GM12891 (cell line): ENCODE measurements around the gene KCNC4.

Source experiments
- DNase-seq: peaks from one replicate; pipeline ENCODE4 v3.0.0; 2011; ENCODE audit warnings: low spot score; ENCODE audit not compliant: insufficient read length
- FAIRE-seq: peaks from 2 replicates; lab custom pipeline; 2011; peaks lifted over from hg19 to GRCh38; lab: Jason Lieb, UNC
- PAX5 ChIP-seq: IDR thresholded peaks from 2 replicates; pipeline ENCODE4 v1.6.1; 2011; ENCODE audit warnings: low read length, moderate library complexity, mild to moderate bottlenecking; ENCODE audit not compliant: insufficient read depth, severe bottlenecking
- POLR2A ChIP-seq: IDR thresholded peaks from 2 replicates; pipeline ENCODE4 v1.6.1; 2011; ENCODE audit warnings: low read depth, low read length, control low read depth
- POLR2AphosphoS5 ChIP-seq: IDR thresholded peaks from 2 replicates; pipeline ENCODE4 v1.6.1; 2011; ENCODE audit warnings: low read depth, low read length, control low read depth
- POU2F2 ChIP-seq: IDR thresholded peaks from 2 replicates; pipeline ENCODE4 v1.6.1; 2011; ENCODE audit warnings: low read depth, mild to moderate bottlenecking, control low read depth, low read length, moderate library complexity
- SPI1 ChIP-seq: IDR thresholded peaks from 2 replicates; pipeline ENCODE4 v1.6.1; 2011; ENCODE audit warnings: low read depth, low read length, control low read depth
- TAF1 ChIP-seq: IDR thresholded peaks from 2 replicates; pipeline ENCODE4 v1.6.1; 2011; ENCODE audit warnings: low read depth, low read length, control low read depth

KCNC4 gene

DNA sequence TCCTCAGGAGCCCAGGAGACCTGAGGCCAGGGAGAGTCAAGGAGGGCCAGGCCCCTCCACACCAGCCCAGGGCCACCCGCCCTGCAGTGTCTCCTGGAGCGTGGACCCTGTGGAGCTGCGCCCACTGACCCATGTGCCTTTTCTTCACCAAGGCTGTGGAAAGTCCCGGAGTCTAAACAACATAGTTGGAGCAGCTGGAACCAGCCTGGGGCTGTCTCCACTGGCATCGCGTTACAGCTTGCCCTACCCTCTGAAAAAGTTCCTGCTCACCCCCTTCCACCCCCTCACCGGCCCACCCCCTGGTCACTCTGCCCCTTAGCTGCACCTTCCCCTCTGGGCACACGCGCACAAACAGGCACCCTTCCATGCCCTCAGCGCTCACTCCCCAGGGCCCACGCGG, 18.3 kb downstream of the KCNC4 start:
- TF ChIP-seq POLR2AphosphoS5 (no peak), PAX5 (no peak), SPI1 (no peak), POU2F2 (no peak), TAF1 (no peak)

DNA sequence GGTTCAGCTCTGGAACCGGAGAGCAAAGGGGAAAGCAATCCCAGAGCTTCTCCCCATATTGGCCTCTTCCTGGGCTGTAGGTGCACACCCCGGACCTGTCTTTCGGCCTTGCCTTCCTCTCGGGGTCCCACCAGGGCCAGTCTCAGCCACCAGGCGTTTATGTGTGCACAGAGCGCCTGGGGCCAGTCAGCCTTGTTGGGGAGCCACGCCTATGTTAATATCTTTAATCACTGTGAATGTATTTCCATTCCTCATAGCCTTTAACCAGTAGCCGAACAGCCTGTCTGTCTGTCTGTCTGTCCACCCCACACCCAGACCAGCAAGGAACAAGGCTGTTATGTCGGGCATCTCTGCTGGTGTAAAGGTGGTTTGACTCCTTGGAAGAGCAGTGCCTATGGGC, 18.8 kb downstream of the KCNC4 start:
- DNase-seq = no peak
- FAIRE-seq = no peak
- no peak for TF ChIP-seq SPI1
- TF ChIP-seq POU2F2 = no peak
- TF ChIP-seq PAX5 = no peak
- no peak for TF ChIP-seq POLR2A
- no peak for TF ChIP-seq TAF1
- TF ChIP-seq POLR2AphosphoS5 = no peak

More for the DNA sequence above, 18.3 kb downstream of the KCNC4 start:
- FAIRE-seq = no peak
- DNase-seq = no peak

DNA sequence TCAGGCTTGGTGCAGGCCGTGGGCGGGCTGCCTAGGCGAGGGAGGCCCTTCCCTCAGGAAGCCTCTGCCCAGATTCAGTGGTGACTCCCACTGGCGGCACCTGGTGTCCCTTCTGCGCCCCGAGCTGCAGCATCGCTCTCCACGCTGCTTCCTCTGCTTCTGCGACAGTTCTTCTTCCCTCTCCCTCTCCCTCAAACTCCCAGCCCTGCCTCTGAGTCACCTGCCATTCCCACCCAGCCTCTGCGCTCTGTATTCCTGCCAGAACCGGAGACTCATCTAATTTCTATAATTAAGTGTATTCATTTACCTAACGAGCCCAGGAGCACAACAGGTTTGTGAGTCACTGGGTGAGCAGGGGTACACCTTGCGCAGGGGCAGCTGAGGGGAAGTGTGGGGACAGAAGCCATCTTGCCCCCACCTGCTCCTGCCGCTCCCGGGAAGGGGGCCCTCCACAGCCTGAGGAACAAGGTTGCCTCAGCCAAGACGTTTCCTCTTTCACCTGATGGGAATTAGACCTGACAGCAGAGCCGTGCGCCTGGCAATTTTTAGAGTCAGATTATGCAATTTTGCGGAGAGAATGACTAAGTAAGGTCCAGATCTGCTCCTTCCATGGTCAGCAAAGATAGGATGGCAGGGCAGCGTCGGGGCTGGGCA, 19.4 kb downstream of the KCNC4 start:
- TF ChIP-seq SPI1 = no peak
- TF ChIP-seq POLR2AphosphoS5 = no peak
- TF ChIP-seq POU2F2 = no peak
- no peak for TF ChIP-seq TAF1
- TF ChIP-seq PAX5 = no peak
- TF ChIP-seq POLR2A = no peak
- FAIRE-seq = no peak
- no peak for DNase-seq

DNA sequence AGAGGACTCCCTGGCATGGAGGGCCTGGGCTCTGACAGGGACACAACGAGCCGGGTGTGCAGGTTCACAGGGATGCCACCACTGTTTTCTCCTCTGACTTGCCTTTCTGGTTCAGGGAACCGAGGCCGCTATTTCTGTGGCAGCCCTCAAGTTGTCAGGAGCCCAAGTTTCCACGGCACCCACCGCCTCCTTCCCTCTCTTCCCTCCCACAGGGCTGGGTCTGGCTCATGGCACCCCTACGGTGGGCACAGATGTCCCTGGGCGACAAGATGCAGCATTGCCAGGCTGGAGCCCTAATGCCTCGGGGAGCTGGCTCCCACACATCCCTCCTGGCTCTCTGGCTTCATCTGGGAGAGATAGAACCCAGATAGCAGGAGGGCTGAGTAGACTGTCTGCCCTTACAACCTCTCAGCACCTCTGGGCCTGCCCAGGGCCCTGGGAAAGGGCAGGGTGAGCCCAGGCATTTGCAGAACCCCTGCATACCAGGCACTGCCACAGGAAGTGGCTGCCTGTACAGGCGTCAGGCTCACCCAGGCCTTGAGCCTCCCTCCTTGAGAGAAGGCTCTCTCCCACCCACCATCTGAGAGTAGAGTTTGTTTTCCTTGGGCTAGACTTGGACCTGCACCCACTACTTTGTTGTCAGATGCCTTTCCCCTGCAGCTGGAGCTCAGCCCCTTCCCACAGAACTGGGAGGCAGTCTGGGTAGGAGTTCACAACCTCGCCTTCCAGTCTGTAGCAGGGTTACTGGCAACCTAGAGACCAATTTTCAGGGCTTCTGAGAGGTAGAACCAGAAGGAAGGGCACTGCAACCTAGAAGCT, 20.5 kb downstream of the KCNC4 start:
- FAIRE-seq (no peak), DNase-seq (no peak)
- TF ChIP-seq SPI1 (no peak), TAF1 (no peak), PAX5 (no peak), POLR2A (no peak), POLR2AphosphoS5 (no peak), POU2F2 (no peak)

DNA sequence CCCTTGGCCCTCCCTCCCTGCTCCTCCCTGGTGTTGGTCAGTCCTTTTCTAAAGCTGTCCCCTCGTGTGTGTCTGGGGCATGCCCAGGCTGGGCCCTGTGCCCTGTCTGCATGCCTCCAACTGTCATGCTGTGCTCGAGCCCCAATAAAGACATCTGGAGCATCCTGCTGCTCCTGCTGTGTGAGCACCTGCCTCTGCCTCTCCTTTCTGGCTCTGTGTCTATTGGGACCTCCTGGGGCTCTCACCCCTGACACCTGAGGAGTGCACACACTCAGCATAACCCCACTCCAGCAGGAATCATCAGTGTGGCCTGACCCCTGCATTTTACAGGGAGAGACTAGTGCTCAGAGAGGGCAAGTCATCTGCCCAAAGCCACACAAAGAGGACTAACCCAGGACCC, 23.7 kb downstream of the KCNC4 start:
- FAIRE-seq = no peak
- DNase-seq = no peak

DNA sequence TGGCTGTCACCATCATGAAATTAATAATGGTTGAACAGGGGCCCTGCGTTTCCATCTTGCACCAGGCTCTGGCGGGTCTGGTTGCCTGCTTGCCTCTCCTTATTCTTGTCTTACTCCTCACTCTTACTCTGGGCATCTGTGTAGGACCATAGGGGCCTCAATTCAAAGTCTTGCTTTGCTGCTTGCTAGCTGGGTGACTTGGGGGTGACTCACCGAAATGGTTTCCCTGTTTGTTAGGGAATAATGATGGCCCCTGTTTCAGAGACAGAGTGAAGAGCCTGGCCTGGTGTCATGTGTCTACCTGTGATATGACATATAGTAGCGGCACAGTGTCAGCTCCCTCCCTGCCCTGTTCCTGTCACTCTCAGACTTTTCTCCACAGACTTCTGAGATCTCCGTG, 24.6 kb downstream of the KCNC4 start:
- FAIRE-seq (no peak), DNase-seq (no peak)
- TF ChIP-seq POU2F2 = no peak
- no peak for TF ChIP-seq PAX5
- no peak for TF ChIP-seq POLR2A
- TF ChIP-seq SPI1 = no peak
- no peak for TF ChIP-seq TAF1
- no peak for TF ChIP-seq POLR2AphosphoS5

More for the DNA sequence above, 23.7 kb downstream of the KCNC4 start:
- TF ChIP-seq TAF1 (no peak), SPI1 (no peak), PAX5 (no peak), POLR2A (no peak), POLR2AphosphoS5 (no peak), POU2F2 (no peak)

DNA sequence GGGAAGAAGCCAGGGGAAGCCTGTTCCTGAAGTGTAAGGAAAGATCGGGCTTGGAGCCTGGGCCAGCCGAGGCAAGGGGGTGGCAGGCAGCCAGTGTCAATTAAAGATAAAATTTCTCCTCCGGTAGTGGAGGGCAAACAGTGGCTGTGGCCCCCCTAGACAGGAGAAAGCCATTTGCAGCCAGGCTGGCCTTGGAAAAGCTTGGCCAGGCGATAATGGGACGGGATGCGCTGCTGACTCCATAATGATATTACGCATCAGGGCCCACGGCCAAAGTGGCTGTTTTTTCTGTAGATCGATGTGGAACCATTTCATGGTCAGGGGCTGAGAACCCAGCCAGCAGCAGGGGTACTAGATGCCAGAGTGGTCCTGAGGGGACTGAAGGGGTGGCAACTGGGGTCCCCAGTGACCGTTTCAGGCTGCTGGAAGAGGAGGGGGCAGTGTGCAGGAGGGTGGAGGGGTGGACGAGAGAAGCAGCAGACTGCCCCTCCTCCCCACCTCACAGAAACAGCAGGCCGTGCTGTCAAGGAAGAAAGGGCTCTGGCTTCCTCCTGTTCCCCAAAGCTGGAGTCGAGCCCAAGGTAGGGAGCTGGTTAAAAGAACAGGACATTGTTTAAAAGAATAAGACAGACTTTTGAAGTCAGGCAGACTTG, 25.2 kb downstream of the KCNC4 start:
- TF ChIP-seq TAF1 (no peak), POLR2AphosphoS5 (no peak), POLR2A (no peak), PAX5 (no peak), POU2F2 (no peak), SPI1 (no peak)
- FAIRE-seq = no peak
- no peak for DNase-seq

DNA sequence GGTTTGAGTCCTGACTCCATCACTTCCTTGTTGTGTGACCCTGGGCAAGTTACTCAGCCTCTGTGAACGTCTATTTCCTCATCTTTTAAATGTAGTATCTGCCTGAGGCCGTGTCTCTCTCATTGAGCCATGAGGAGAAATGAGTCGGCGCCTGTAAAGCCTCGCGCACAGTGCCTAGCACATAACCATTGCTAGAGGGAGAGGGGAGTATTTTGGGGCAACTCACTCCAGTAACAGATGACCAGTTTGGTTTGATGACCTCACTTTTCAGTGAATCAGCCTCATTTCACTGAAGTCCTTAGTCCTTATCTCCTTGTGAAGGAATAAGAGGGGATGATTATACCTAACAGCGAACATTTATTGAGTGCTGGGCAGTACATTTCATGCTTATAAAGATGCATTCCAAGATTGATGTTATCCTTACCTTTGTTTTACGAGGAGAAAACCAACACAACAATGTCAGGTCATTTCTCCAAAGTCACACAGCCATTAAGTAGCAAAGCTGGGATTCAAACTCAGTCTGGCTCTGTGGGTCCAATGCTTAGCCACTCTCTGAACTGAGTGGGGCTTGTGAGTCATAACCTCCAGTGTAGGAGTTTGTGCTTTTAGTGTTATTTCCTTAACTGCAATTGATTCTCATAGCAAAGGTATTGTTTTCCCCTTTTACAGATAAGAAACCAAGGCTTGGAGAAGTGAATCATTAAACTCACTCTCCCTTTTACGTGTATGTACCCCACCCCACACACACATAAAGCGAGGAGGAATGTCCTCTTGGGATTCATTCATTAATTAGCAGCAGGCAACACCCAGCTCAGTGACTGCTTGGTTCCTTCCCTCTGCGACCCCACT, 25.9 kb downstream of the KCNC4 start:
- no peak for TF ChIP-seq POU2F2
- no peak for TF ChIP-seq POLR2AphosphoS5
- no peak for TF ChIP-seq SPI1
- no peak for TF ChIP-seq POLR2A
- no peak for TF ChIP-seq TAF1
- no peak for TF ChIP-seq PAX5
- peak; percentile 9 for FAIRE-seq
- DNase-seq = no peak
